ENCODE data around the gene GABRA5. TPM values are rescaled to one million over a fixed set of nuclear protein-coding genes. Genes with fewer than 3 reads are reported as not detected.

The GABRA5 gene
- total RNA-seq, 1 experiment from 2014 or later = 23.3 TPM

- DNase-seq (ENCODE audit: low spot score) = no peak
- POLR2A ChIA-PET = no interaction called here
- no peak overlapping the region for H3K4me3 Mint-ChIP-seq
Measured at GRCh38 chr15:26854435-26854834, 12.4 kb upstream of the GABRA5 start.

GRCh38 chr15:26864664-26865191 lies 2.1 kb upstream of the GABRA5 start:
- ChIA-PET CTCF (interaction anchor here (0.5 to 6.8 kb wide), 33 partner anchors 10 to 931 kb away, joined by 3 to 61 read pairs (median 4); no protein-coding TSS in a partner anchor), POLR2A (no interaction called here)
- Mint-ChIP-seq H3K36me3 (peaks cover 21% of the 10 kb centered on the region), H3K4me1 (peaks cover 25% of the 10 kb centered on the region), H3K4me3 (peak overlapping the region; percentile 43), H3K9me3 (peaks cover 26% of the 10 kb centered on the region), H3K27ac (no peak overlapping the region), H3K27me3 (ENCODE audit: low read depth) (peaks cover 38% of the 10 kb centered on the region)
- DNase-seq (ENCODE audit: low spot score) = peak; percentile 60
- ATAC-seq = peak; percentile 26
- TF ChIP-seq SMAD3 (CRISPR knock-in tag; IDR thresholded peaks at IDR 0.05; ENCODE audit: borderline replicate concordance) (peak; percentile 23; the same call in 1 of the 2 replicates), FOXK1 (CRISPR knock-in tag; IDR thresholded peaks at IDR 0.05) (0 out of 2 replicates have a peak, but pooled peaks have one; percentile 27), MAX (CRISPR knock-in tag; IDR thresholded peaks at IDR 0.05) (peak; percentile 61; the same call in 1 of the 2 replicates), NFYB (CRISPR knock-in tag; conservative IDR thresholded peaks at IDR 0.05; ENCODE audit: low read depth) (no peak), ZNF263 (CRISPR knock-in tag; IDR thresholded peaks at IDR 0.05; ENCODE audit: low read depth) (no peak), FOXP1 (CRISPR knock-in tag; IDR thresholded peaks at IDR 0.05; ENCODE audit: borderline replicate concordance) (no peak), ZBTB43 (CRISPR knock-in tag; IDR thresholded peaks at IDR 0.05) (0 out of 2 replicates have a peak, but pooled peaks have one; percentile 61), PRDM15 (CRISPR knock-in tag; IDR thresholded peaks at IDR 0.05) (no peak)

More at GRCh38 chr15:26854435-26854834, 12.4 kb upstream of the GABRA5 start:
- no peaks in the 10 kb centered on the region for H3K27me3 Mint-ChIP-seq (ENCODE audit: low read depth)
- H3K36me3 Mint-ChIP-seq = 0 out of 2 replicates have a peak, but pooled peaks cover 2% of the 10 kb centered on the region
- H3K9me3 Mint-ChIP-seq = peaks cover 7% of the 10 kb centered on the region
- TF ChIP-seq GRHL2 (CRISPR knock-in tag; IDR thresholded peaks at IDR 0.05; ENCODE audit: insufficient replicate concordance, severe bottlenecking) = no peak
- no peak for TF ChIP-seq TP53 (CRISPR knock-in tag; IDR thresholded peaks at IDR 0.05)
- TF ChIP-seq NR2C2 (CRISPR knock-in tag; IDR thresholded peaks at IDR 0.05) = no peak
- no peak for TF ChIP-seq GTF2I (CRISPR knock-in tag; conservative IDR thresholded peaks at IDR 0.05)
- TF ChIP-seq STAT6 (CRISPR knock-in tag; conservative IDR thresholded peaks at IDR 0.05; ENCODE audit: low read depth) = no peak
- no peak for TF ChIP-seq IRF2 (CRISPR knock-in tag; IDR thresholded peaks at IDR 0.05; ENCODE audit: borderline replicate concordance, low read depth)
- TF ChIP-seq NR1H2 (CRISPR knock-in tag; IDR thresholded peaks at IDR 0.05) = no peak
- TF ChIP-seq ETV6 (CRISPR knock-in tag; IDR thresholded peaks at IDR 0.05) = no peak
- no peak for TF ChIP-seq SOX15 (CRISPR knock-in tag; IDR thresholded peaks at IDR 0.05)
- no peak for TF ChIP-seq ZNF232 (CRISPR knock-in tag; IDR thresholded peaks at IDR 0.05)
- TF ChIP-seq ZMAT4 (CRISPR knock-in tag; IDR thresholded peaks at IDR 0.05) = no peak
- no peak for TF ChIP-seq MLX (CRISPR knock-in tag; IDR thresholded peaks at IDR 0.05)
- TF ChIP-seq CTCF (IDR thresholded peaks at IDR 0.05) = no peak
- CTCF ChIA-PET = interaction anchor here (0.7 to 1.2 kb wide), 2 partner anchors 10 to 15 kb away, joined by 3 read pairs; no protein-coding TSS in a partner anchor
- H3K27ac Mint-ChIP-seq = no peak overlapping the region
- no peaks in the 10 kb centered on the region; the same call in 1 of the 2 replicates for H3K4me1 Mint-ChIP-seq
- no peak for ATAC-seq

All from WTC11 (cell line).